Measurements from ENCODE around the gene PRPF40A. TPM values are rescaled to one million over a fixed set of nuclear protein-coding genes. Genes with fewer than 3 reads are reported as not detected.

PRPF40A gene
- total and polyA plus RNA-seq, 2 of the 8 experiments (the other 6 are each of a cell fraction or from before 2014, with no cell fraction given) = 85.5 to 176 TPM

DNA sequence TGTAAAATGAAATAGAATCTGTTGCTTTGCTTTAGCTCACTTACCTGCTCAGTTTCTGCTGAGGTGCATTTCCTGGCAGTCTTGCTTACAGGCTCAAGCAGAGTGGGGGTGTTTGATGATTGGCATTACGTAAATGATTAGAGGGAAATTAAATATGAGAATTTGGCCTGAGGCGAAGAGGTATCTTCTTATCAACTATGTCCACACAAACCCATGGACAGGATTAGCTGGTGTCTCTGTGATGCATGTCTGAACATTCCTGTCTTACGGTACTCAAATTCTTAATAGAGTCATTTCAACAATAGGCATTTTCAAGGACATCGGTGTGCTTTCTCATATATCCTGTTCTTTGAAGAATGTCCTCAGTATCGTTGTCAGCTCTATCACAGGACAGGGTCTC is 102.1 kb downstream of the PRPF40A start (continued):
- TF ChIP-seq ZNF274 (IDR thresholded peaks at IDR 0.05; ENCODE audit: borderline replicate concordance, extremely low read depth, low read length) (no peak), JUN (IDR thresholded peaks at IDR 0.05; ENCODE audit: low read depth, low read length) (no peak), MAFK (IDR thresholded peaks at IDR 0.05; ENCODE audit: low read depth, low read length) (no peak), POLR2A (IDR thresholded peaks at IDR 0.05; ENCODE audit: control extremely low read depth in 1 of 2, low read depth in 2 of 2, low read length in 2 of 2) (no peak), SUZ12 (IDR thresholded peaks at IDR 0.05; ENCODE audit: low read length) (no peak)

Data from H1 (cell line).